H54 (cell line): Measurements from ENCODE around the gene RASSF5.

Experiments
- DNase-seq: peaks from one replicate; pipeline ENCODE4 v3.0.0; 2011; ENCODE audit warnings: low spot score, mixed read lengths; ENCODE audit not compliant: insufficient read length
- FAIRE-seq: peaks from 3 replicates; lab custom pipeline; 2011; peaks lifted over from hg19 to GRCh38; lab: Jason Lieb, UNC
- POLR2A ChIP-seq: IDR thresholded peaks from 2 replicates; pipeline ENCODE4 v1.6.1; 2011; ENCODE audit warnings: low read depth, mild to moderate bottlenecking, low read length

The RASSF5 gene

GRCh38 chr1:206636671-206637070 lies 129.3 kb downstream of the RASSF5 start:
- FAIRE-seq (no peak), DNase-seq (no peak)

GRCh38 chr1:206637605-206638004 lies 130.3 kb downstream of the RASSF5 start:
- DNase-seq (no peak), FAIRE-seq (no peak)
- TF ChIP-seq POLR2A = no peak

More at GRCh38 chr1:206636671-206637070, 129.3 kb downstream of the RASSF5 start:
- no peak for TF ChIP-seq POLR2A
